ENCODE data around the gene ZSCAN10.
"Not testable (repeated sequence)": the region's sequence is repeated elsewhere in the genome, so short reads cannot be mapped to it uniquely, and the experiment has no call there.

The ZSCAN10 gene

GRCh38 chr16:3085868-3086595, 13.1 kb downstream of the ZSCAN10 start:
- no peak for DNase-seq (ENCODE audit: low read depth)

GRCh38 chr16:3084969-3085670, 14.0 kb downstream of the ZSCAN10 start:
- no peak for DNase-seq (ENCODE audit: low read depth)

- DNase-seq (ENCODE audit: low read depth): no peak
Measured at GRCh38 chr16:3084491-3084890, 14.6 kb downstream of the ZSCAN10 start.

- not testable (repeated sequence) for DNase-seq (ENCODE audit: low read depth)
Measured at GRCh38 chr16:3083408-3083807, 15.7 kb downstream of the ZSCAN10 start.

- not testable (repeated sequence) for DNase-seq (ENCODE audit: low read depth)
Measured at GRCh38 chr16:3081957-3082356, 17.1 kb downstream of the ZSCAN10 start.

GRCh38 chr16:3080024-3080423, 19.1 kb downstream of the ZSCAN10 start:
- DNase-seq (ENCODE audit: low read depth): no peak

GRCh38 chr16:3076577-3076976, 22.5 kb downstream of the ZSCAN10 start:
- DNase-seq (ENCODE audit: low read depth): no peak

- DNase-seq (ENCODE audit: low read depth): not testable (repeated sequence)
Measured at GRCh38 chr16:3075946-3076345, 23.1 kb downstream of the ZSCAN10 start.

- no peak for DNase-seq (ENCODE audit: low read depth)
Measured at GRCh38 chr16:3075523-3075915, 23.6 kb downstream of the ZSCAN10 start.

- no peak for DNase-seq (ENCODE audit: low read depth)
Measured at GRCh38 chr16:3074860-3075522, 24.1 kb downstream of the ZSCAN10 start.

GRCh38 chr16:3073448-3073847, 25.6 kb downstream of the ZSCAN10 start:
- no peak for DNase-seq (ENCODE audit: low read depth)

GRCh38 chr16:3072576-3073263, 26.4 kb downstream of the ZSCAN10 start:
- DNase-seq (ENCODE audit: low read depth): not testable (repeated sequence)

- DNase-seq (ENCODE audit: low read depth): not testable (repeated sequence)
Measured at GRCh38 chr16:3072148-3072547, 26.9 kb downstream of the ZSCAN10 start.

GRCh38 chr16:3071655-3072054, 27.4 kb downstream of the ZSCAN10 start:
- no peak for DNase-seq (ENCODE audit: low read depth)

- DNase-seq (ENCODE audit: low read depth): no peak
Measured at GRCh38 chr16:3070608-3071111, 28.4 kb downstream of the ZSCAN10 start.

GRCh38 chr16:3069146-3069545, 29.9 kb downstream of the ZSCAN10 start:
- not testable (repeated sequence) for DNase-seq (ENCODE audit: low read depth)

GRCh38 chr16:3068487-3068886, 30.6 kb downstream of the ZSCAN10 start:
- no peak for DNase-seq (ENCODE audit: low read depth)

GRCh38 chr16:3066440-3066748, 32.7 kb downstream of the ZSCAN10 start:
- no peak for DNase-seq (ENCODE audit: low read depth)

GRCh38 chr16:3065742-3066439, 33.2 kb downstream of the ZSCAN10 start:
- no peak for DNase-seq (ENCODE audit: low read depth)

GRCh38 chr16:3065069-3065741, 33.9 kb downstream of the ZSCAN10 start, which contains the start of gene IL32:
TSS of gene IL32 (plus strand) at chr16:3065640. CDS start at chr16:3065812, 172 bp downstream.
- DNase-seq (ENCODE audit: low read depth): peak; percentile 46

Data from GM04504 (cell line).